ACHN (cell line): ENCODE results near the gene PARVB.
"Not testable (repeated sequence)": the region's sequence is repeated elsewhere in the genome, so short reads cannot be mapped to it uniquely, and the experiment has no call there.

Experiments
- DNase-seq: peaks from one replicate; pipeline ENCODE4 v3.0.0-alpha.2; 2015
- in situ Hi-C: cut with HindIII; loops from 2 replicates; pipeline ENCODE4 v1.10.0; 2017; ENCODE audit warnings: low sequenced_read_pairs, low pct_ligation_motif_present, low pct_unique_long_range_greater_than_20kb

Gene PARVB

GRCh38 chr22:44042249-44043218 lies 18.4 kb downstream of the PARVB start:
- DNase-seq, result no peak
- in situ Hi-C loops, result no loop called here

GRCh38 chr22:44045145-44045544 lies 21.0 kb downstream of the PARVB start:
- DNase-seq, result no peak
- in situ Hi-C loops, result no loop called here

DNA sequence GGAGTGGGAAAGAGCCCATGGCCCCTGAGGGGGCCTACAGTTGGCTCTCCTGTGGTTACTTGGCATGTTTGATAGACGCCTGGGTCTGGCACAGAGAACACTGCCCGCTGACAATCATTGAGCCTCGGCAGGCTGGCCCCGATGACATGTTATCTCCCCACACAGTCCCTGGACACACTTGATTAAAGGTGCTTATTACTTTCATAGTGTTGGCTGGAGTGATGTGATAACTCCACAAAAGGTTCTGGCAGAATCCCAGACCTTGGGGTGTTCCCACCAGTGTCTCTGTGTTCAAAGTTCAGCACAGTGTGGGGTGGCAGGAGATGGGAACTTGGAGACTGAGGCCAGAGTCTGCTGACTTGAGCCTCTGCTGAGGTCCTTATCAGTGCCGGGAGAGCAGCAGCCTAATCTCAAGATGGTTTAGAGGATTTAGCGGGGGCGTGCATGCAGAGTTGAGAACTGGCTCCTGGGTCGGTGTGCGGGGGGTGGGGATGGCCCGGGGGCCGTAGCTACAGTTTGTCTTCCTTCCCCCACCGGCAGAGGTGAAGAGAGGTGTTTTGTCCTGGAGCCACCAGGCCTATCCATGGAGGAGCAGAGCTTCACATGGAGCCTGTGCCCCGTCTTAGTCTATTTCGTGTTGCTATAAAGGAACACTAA lies 22.5 kb downstream of the PARVB start:
- in situ Hi-C loops, result no loop called here
- no peak for DNase-seq

DNA sequence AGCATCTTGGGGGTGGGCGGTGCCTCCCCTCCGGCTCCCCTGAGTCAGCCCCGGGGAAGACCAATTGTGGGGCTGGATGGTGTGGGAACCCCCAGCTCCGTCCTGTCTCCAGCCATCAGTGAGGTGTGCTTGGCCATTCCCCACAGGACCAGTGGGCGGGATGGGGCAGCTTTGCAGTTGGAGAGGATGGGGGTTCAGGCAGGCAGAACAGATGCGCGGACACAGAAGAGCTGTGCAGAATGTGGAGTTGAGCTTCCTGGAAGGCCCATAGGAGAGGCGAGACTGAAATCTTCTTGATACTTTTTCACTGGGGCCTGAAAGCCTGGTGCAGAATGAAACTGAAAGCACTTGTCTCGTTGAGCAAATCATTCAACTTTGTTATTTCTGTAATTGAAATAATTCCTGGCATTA lies 23.8 kb downstream of the PARVB start:
- no peak for DNase-seq
- in situ Hi-C loops, result no loop called here

DNA sequence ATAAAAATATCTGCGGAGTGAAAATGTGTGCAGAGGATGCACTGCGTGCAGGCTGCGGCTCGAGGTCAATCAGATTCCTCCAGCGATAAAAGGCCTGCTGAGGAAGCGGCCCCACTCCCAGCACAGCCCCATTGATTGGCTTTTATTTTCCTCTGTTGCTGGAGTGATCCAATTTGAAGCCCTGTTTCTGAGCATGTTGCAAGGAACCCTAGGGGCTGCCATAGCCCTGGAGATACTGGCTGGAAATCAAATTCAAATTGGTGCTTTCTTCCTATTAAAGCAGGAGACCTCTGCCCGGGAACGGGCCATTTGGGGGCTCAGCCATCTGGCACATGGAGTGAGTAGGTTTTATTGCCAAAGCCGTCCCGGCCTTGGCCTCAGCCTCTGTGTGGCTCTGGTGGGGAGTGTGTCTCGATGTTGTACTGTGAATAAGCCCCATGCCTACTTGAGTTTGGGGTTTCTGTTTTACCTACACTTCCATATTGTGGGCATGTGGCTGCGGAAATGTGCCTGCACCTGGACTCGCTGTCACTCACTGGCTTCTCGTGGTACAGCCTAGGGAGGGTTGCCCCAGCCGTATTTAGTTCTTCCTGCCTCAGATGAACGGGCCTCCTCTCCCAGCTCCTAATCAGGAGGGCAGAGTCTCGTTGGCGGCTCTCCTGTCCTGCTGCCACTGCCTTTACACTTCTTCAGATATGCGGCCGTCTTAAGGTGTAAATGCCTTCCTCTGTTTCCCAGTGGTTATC lies 25.6 kb downstream of the PARVB start:
- in situ Hi-C loops, result no loop called here

DNA sequence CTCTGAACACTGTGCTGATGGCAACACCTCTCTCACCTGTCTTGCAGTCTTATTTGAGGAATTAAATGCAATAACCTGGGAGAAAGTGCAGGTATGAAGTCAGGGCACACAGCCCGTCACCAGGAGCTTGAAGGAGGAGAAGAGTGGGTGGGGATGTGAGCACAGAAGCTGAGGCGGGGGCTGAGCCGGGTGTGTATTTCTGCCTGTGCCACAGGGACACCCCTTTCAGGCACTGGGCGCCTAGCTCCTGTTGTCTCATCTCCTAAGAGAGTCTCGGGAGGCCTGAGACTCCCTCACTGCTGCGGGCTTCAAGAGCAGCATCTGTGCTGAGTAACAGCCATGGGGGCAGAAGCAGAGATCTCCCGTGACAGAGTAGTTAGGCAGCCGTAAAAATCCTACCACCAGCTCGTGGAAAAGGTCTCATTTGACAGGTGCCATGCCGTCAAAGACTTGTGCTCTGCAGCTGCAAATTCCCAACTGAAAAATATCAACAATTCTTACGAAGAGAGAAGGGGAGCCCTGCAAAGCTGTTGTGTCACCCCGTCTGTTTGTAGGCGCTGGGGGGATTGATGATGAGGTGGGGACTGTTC lies 26.8 kb downstream of the PARVB start:
- no peak for DNase-seq
- in situ Hi-C loops, result no loop called here

More for the DNA sequence above, 25.6 kb downstream of the PARVB start:
- no peak for DNase-seq

- in situ Hi-C loops, result no loop called here
- no peak for DNase-seq
Measured at GRCh38 chr22:44051358-44051757, 27.3 kb downstream of the PARVB start.

DNA sequence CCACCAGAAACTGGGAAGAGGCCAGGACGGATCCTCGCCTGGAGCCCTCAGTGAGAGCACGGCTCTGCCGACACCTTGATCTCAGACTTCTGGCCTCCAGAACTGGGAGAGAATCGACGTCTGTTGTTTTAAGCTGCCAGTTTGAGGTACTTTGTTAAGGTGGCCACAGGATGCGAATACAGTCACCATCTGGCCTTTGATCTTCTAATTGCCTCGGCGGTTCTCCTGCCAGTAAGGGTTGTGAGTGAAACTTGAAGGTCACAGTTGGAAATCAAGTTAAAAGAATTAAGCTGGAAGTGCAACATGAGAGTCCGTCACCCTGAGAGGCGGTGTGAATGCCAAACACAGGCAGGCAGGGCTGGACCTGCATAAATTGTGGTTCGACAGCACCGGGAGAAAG lies 27.9 kb downstream of the PARVB start:
- DNase-seq, result no peak
- in situ Hi-C loops, result no loop called here

- DNase-seq, result no peak
- in situ Hi-C loops, result no loop called here
Measured at GRCh38 chr22:44055805-44056204, 31.7 kb downstream of the PARVB start.

DNA sequence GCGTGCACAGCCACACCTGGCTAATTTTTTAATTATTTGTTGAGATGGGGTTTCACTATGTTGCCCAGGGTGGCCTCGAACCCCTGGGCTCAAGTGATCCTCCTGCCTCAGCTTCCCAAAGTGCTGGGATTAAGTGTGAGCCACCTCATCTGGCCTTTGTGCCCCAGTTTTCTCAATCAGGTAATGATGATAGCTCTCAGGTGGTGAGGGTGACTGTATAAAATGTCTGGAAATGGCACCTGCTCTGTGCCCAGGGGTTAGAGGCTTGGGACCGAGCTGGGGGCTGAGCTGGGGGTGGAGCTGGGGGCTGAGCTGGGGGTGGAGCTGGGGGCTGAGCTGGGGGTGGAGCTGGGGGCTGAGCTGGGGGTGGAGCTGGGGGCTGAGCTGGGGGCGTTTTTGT lies 32.5 kb downstream of the PARVB start:
- in situ Hi-C loops, DNase-seq: not testable (repeated sequence)

DNA sequence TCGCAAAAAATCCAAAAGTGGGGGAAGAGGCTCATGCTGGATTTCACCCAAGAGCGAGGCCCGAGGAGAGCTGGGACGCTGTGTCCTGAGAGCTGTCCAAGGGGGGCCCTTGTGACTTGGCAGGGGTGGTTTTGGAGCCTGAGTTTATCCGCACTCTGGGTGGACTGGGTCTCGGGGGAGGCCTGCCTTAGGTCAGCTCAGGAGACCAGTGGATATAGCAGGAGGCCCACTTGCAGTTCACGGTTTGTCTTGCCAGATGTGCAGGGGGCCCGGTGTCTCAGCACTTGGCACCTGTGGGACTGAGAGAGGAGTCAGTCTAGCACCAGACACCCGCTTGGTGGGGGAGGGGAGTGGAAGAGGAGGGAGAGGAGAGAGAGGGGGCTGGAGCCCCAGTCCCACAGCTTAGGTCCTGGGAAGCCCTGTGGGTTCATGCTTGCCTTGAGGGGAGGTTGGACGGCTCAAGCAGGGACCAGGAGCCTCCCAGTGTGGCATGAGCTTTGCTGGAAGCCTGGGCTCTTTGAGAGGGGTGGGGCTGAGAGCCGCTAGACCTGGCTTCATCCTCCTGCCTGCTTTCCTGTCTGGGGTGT lies 33.4 kb downstream of the PARVB start:
- in situ Hi-C loops, result no loop called here
- DNase-seq, result no peak

GRCh38 chr22:44063462-44064371 lies 39.6 kb downstream of the PARVB start:
- no peak for DNase-seq
- in situ Hi-C loops, result no loop called here

- in situ Hi-C loops, result no loop called here
- no peak for DNase-seq
Measured at GRCh38 chr22:44067033-44067432, 42.9 kb downstream of the PARVB start.

DNA sequence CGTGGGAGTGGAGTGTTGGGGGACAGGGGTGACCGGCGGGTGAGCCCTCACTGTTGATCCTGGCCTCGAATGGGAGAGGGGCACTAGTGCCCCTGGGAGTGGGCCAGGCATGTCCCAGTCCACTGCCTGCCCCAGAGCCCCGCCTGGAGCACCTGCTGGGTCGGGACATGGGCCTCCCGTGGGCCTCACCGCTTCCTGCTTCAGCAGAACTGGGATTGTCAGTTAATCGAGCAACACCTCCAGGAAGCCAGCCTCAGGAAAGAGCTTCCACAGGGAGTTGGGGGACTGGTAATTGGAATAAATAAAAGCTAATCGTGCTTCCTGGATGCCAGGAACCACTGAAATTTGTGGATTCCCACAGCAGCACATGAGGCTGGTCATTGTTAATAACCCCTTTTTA lies 43.8 kb downstream of the PARVB start:
- in situ Hi-C loops, result no loop called here
- DNase-seq, result no peak

GRCh38 chr22:44068422-44069191 lies 44.5 kb downstream of the PARVB start:
- no peak for DNase-seq

GRCh38 chr22:44070029-44070428 lies 45.9 kb downstream of the PARVB start:
- no peak for DNase-seq
- in situ Hi-C loops, result no loop called here

More at GRCh38 chr22:44068422-44069191, 44.5 kb downstream of the PARVB start:
- in situ Hi-C loops, result no loop called here

GRCh38 chr22:44071781-44072326 lies 47.8 kb downstream of the PARVB start:
- no peak for DNase-seq
- in situ Hi-C loops, result no loop called here
